GM19372 (cell line): Measurements from ENCODE around the gene UBQLN4.

Experiments used
- ATAC-seq: cut with Tn5 transposase; IDR thresholded peaks from one replicate; pipeline ENCODE4 v1.9.1; 2021; ENCODE audit warnings: mild to moderate bottlenecking, low read depth, moderate library complexity; ENCODE audit not compliant: unreplicated experiment

UBQLN4 gene

GRCh38 chr1:156053768-156054499, at the start of gene UBQLN4:
Gene UBQLN4, minus strand, starts transcription at chr1:156053798. Its CDS starts 97 bp downstream, at chr1:156053701.
- ATAC-seq = peak; percentile 52

- ATAC-seq = no peak
Observed at GRCh38 chr1:156102633-156103511, 49.3 kb upstream of the UBQLN4 start.

- ATAC-seq = no peak
Observed at GRCh38 chr1:156101880-156102279, 48.3 kb upstream of the UBQLN4 start.

GRCh38 chr1:156100205-156100995, 46.8 kb upstream of the UBQLN4 start:
- no peak for ATAC-seq

- ATAC-seq = no peak
Observed at GRCh38 chr1:156099282-156099681, 45.7 kb upstream of the UBQLN4 start.

- ATAC-seq = no peak
Observed at GRCh38 chr1:156098784-156099183, 45.2 kb upstream of the UBQLN4 start.

- ATAC-seq = no peak
Observed at GRCh38 chr1:156097499-156098178, 44.0 kb upstream of the UBQLN4 start.

- ATAC-seq = no peak
Observed at GRCh38 chr1:156096640-156097391, 43.2 kb upstream of the UBQLN4 start.

- no peak for ATAC-seq
Observed at GRCh38 chr1:156095906-156096508, 42.4 kb upstream of the UBQLN4 start.

- ATAC-seq = no peak
Observed at GRCh38 chr1:156091610-156092009, 38.0 kb upstream of the UBQLN4 start.

- no peak for ATAC-seq
Observed at GRCh38 chr1:156090840-156091188, 37.2 kb upstream of the UBQLN4 start.

GRCh38 chr1:156090138-156090839, 36.7 kb upstream of the UBQLN4 start:
- ATAC-seq = no peak

GRCh38 chr1:156089704-156090103, 36.1 kb upstream of the UBQLN4 start:
- ATAC-seq = no peak

GRCh38 chr1:156086256-156086662, 32.7 kb upstream of the UBQLN4 start:
- no peak for ATAC-seq

- ATAC-seq = no peak
Observed at GRCh38 chr1:156083800-156084790, 30.5 kb upstream of the UBQLN4 start.

- ATAC-seq = no peak
Observed at GRCh38 chr1:156082309-156083091, 28.9 kb upstream of the UBQLN4 start, which contains the start of gene MEX3A. Gene MEX3A, minus strand, starts transcription at chr1:156082465. Its CDS starts 467 bp downstream, at chr1:156081998.

- no peak for ATAC-seq
Observed at GRCh38 chr1:156081917-156082308, 28.3 kb upstream of the UBQLN4 start.
